Naive thymus-derived CD4-positive, alpha-beta T cell (primary cell): ENCODE results near the gene CMIP. TPM values are rescaled to one million over a fixed set of nuclear protein-coding genes. Genes with fewer than 3 reads are reported as not detected.

Experiments used
- ATAC-seq: fragments of 150-1000 bp; cut with Tn5 transposase; 2 replicates; pipeline ENCODE4 v1.10.0; 2021; ENCODE audit warnings: mild to moderate bottlenecking, moderate library complexity
- CTCF ChIA-PET: fragments of 350-600 bp; sonication (Branson Sonifier 250); formaldehyde crosslinking; loops from one replicate; lab custom pipeline; 2021; ENCODE audit warnings: antibody characterized with exemption; lab: Charles Lee
- POLR2A ChIA-PET: fragments of 350-600 bp; sonication (Branson Sonifier 250); formaldehyde crosslinking; loops from one replicate; lab custom pipeline; 2021; ENCODE audit warnings: antibody characterized with exemption, inconsistent platforms; lab: Charles Lee
- DNase-seq, 9 donors: peaks; one replicate each; pipeline versions ENCODE4 v3.0.0 to v3.0.0-alpha.2; 2020 to 2022; ENCODE audit warnings: mixed read lengths in 1 of 9
- H3K27ac ChIP-seq: one replicate; pipeline ENCODE4 v1.7.0; 2013; ENCODE audit warnings: mild to moderate bottlenecking, low read depth, low read length, moderate library complexity
- H3K27me3 ChIP-seq, 2 donors: one replicate each; pipeline ENCODE4 v1.7.0; 2013; ENCODE audit warnings: low read length in 2 of 2, mild to moderate bottlenecking in 2 of 2, moderate library complexity in 2 of 2; ENCODE audit not compliant: control insufficient read depth in 2 of 2, insufficient read depth in 2 of 2
- H3K36me3 ChIP-seq, 3 experiments: 1 replicate in 2 of 3; 2 replicates in 1 of 3; pipeline ENCODE4 v1.7.0; 2013; ENCODE audit warnings: low read length in 3 of 3, mild to moderate bottlenecking in 3 of 3, moderate library complexity in 1 of 3; ENCODE audit not compliant: insufficient read depth in 3 of 3, control insufficient read depth in 2 of 3
- H3K4me1 ChIP-seq, 2 donors: one replicate each; pipeline ENCODE4 v1.7.0; 2013; ENCODE audit warnings: low read length in 2 of 2, mild to moderate bottlenecking in 2 of 2, moderate library complexity in 1 of 2; ENCODE audit not compliant: control insufficient read depth in 2 of 2, insufficient read depth in 2 of 2
- H3K4me3 ChIP-seq: 2 replicates; pipeline ENCODE4 v1.7.0; 2013; ENCODE audit warnings: mild to moderate bottlenecking, low read length
- H3K9me3 ChIP-seq, 3 experiments: 1 replicate in 2 of 3; 2 replicates in 1 of 3; pipeline ENCODE4 v1.7.0; 2013; ENCODE audit warnings: low read length in 3 of 3; ENCODE audit not compliant: control insufficient read depth in 2 of 3
- H3K27ac Mint-ChIP-seq, 9 donors: one replicate each; pipeline ENCODE4 v1.8.0; 2020 to 2022; ENCODE audit warnings: mixed read lengths in 9 of 9, mild to moderate bottlenecking in 8 of 9, moderate library complexity in 5 of 9, inconsistent platforms in 2 of 9
- H3K27me3 Mint-ChIP-seq, 5 donors: one replicate each; pipeline ENCODE4 v1.8.0; 2021 to 2022; ENCODE audit warnings: mixed read lengths in 5 of 5, mild to moderate bottlenecking in 1 of 5
- H3K36me3 Mint-ChIP-seq, 5 donors: one replicate each; pipeline ENCODE4 v1.8.0; 2020 to 2022; ENCODE audit warnings: mixed read lengths in 5 of 5, mild to moderate bottlenecking in 3 of 5, inconsistent platforms in 1 of 5
- H3K4me1 Mint-ChIP-seq, 7 donors: one replicate each; pipeline ENCODE4 v1.8.0; 2020 to 2022; ENCODE audit warnings: mixed read lengths in 7 of 7, mild to moderate bottlenecking in 3 of 7, inconsistent platforms in 1 of 7
- H3K4me3 Mint-ChIP-seq, 10 donors: one replicate each; pipeline ENCODE4 v1.8.0; 2020 to 2022; ENCODE audit warnings: mild to moderate bottlenecking in 10 of 10, mixed read lengths in 10 of 10, moderate library complexity in 6 of 10, inconsistent platforms in 2 of 10
- H3K9me3 Mint-ChIP-seq, 11 donors: one replicate each; pipeline ENCODE4 v1.8.0; 2020 to 2022; ENCODE audit warnings: mixed read lengths in 11 of 11, mild to moderate bottlenecking in 4 of 11, inconsistent platforms in 1 of 11, moderate library complexity in 1 of 11
- intact Hi-C, 2 donors: fragments of 100-400 bp; cut with micrococcal nuclease; formaldehyde crosslinking; loops; one replicate each; pipeline ENCODE4 v1.15.1; 2023
- polyA plus RNA-seq, 2 donors: library from polyadenylated mRNA; unstranded; fragments of 300-500 nt; fragmentation: Illumina TruSeq; gene quantifications; one replicate each; pipeline ENCODE4 v1.2.3, GENCODE V29; 2021
- total RNA-seq, 6 experiments: library from RNA in 5 of 6; stranded (reverse) in 5 of 6; gene quantifications; 1 replicate in 5 of 6; 2 replicates in 1 of 6; pipeline ENCODE4 v1.2.3 and lab custom pipeline; 2021 to 2026

The CMIP gene
- total and polyA plus RNA-seq, 7 experiments from 2014 or later, result 0.66 to 75.4 (median 34.3) TPM

DNA sequence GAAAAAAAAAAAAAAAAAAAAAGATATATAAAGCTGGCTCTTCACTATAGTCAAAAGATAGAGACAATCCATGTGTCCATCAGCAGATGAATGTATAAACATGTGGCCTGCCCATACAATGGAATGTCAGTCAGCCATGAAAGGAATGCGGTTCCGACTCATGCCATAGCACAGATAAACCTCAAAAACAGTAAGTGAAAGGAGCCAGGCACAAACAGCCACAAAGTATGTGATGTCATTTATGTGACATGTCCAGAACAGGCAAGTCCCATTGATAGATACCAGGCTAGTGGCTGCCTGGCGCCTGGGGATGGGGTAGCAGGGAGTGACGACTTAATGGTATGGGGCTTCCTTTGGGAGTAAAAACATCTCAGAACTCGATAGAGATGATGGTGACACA, 155.7 kb downstream of the CMIP start:
- ChIA-PET CTCF (no interaction called here), POLR2A (no interaction called here)
- Histone ChIP-seq H3K4me1 (no peaks in the 10 kb centered on the region), H3K9me3 (no peaks in the 10 kb centered on the region), H3K4me3 (no peak overlapping the region), H3K36me3 (no peaks in the 10 kb centered on the region), H3K27me3 (no peaks in the 10 kb centered on the region), H3K27ac (no peak overlapping the region)
- Mint-ChIP-seq H3K27me3 (no peaks in the 10 kb centered on the region), H3K4me3 (no peak overlapping the region), H3K9me3 (no peaks in the 10 kb centered on the region), H3K36me3 (peaks cover 0 to 9% (median 0%) of the 10 kb centered on the region in 5 donors), H3K27ac (peak overlapping the region in 1 of 9 donors; percentile 54), H3K4me1 (peaks cover 8 to 21% (median 17%) of the 10 kb centered on the region in 7 donors)
- DNase-seq (no peak), ATAC-seq (no peak)
- intact Hi-C loops, result no loop called here

DNA sequence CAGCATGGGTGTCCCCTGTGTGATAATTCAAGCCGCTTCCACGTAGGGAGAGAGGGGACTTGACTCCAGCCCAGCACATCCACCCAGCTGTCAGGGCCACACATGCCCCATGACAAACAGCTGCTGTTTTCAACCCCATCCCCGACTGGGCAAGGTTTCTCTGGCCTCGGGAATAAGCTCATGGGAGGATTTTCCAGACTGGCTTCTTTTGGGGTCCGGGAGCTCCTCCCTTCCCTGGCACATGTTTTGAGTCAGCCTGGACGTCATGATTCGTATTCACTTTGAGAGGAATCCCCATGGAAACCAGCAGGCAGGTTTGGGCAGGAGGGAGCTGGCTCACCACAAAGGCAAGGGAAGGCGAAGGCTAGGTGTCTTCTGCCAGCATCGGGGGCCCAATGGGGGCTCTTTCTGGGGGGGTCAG, 156.4 kb downstream of the CMIP start:
- Mint-ChIP-seq H3K27ac (no peak overlapping the region), H3K9me3 (no peaks in the 10 kb centered on the region), H3K4me3 (no peak overlapping the region), H3K4me1 (peaks cover 7 to 21% (median 16%) of the 10 kb centered on the region in 7 donors), H3K36me3 (peaks cover 0 to 9% (median 0%) of the 10 kb centered on the region in 5 donors), H3K27me3 (no peaks in the 10 kb centered on the region)
- ChIA-PET POLR2A (no interaction called here), CTCF (no interaction called here)
- H3K4me1 ChIP-seq, result no peaks in the 10 kb centered on the region
- no peak overlapping the region for H3K27ac ChIP-seq
- no peaks in the 10 kb centered on the region for H3K9me3 ChIP-seq
- ATAC-seq (no peak), DNase-seq (no peak)
- no peaks in the 10 kb centered on the region for H3K27me3 ChIP-seq
- intact Hi-C loops, result no loop called here
- H3K4me3 ChIP-seq, result no peak overlapping the region
- no peaks in the 10 kb centered on the region for H3K36me3 ChIP-seq

DNA sequence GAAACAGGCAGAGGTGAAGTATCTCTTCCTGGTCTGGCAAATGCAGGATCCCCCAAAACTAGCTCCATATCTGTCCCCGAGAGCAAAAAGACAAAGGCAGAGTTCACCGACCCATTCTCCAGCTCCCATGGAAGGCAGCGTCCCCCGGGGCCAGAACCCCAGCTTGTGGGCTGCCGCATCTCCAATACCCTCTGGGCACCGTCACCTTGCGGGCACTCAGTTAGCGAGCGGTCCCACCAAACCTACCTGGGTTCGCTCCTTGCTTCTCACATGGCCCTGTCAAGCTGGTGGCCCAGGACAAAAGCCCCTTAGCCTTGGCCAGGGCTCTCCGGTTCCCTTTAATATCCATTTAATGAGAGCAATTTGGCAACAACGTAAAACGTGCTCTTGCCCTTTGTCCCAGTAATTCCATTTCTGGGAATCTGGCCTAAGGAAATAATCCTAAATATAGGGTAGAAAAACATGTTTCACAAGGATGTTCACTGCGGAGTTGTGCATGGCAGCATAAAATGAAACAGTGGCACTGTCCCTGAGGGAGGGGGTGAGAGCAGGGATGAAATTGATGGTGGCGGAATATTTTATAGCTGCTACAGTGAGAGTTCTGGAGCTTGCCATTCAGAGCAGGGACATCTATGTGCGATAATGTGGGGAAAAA, 157.1 kb downstream of the CMIP start:
- Histone ChIP-seq H3K36me3 (no peaks in the 10 kb centered on the region), H3K9me3 (no peaks in the 10 kb centered on the region), H3K27me3 (no peaks in the 10 kb centered on the region), H3K27ac (no peak overlapping the region), H3K4me1 (no peaks in the 10 kb centered on the region), H3K4me3 (no peak overlapping the region)
- CTCF ChIA-PET, result no interaction called here
- no peak overlapping the region for H3K27ac Mint-ChIP-seq
- H3K36me3 Mint-ChIP-seq, result peaks cover 0 to 12% (median 3%) of the 10 kb centered on the region in 5 donors
- no peaks in the 10 kb centered on the region for H3K27me3 Mint-ChIP-seq
- intact Hi-C loops, result no loop called here
- peaks cover 4 to 22% (median 16%) of the 10 kb centered on the region in 7 donors for H3K4me1 Mint-ChIP-seq
- no peaks in the 10 kb centered on the region for H3K9me3 Mint-ChIP-seq
- DNase-seq, result no peak
- ATAC-seq, result no peak
- POLR2A ChIA-PET, result no interaction called here
- H3K4me3 Mint-ChIP-seq, result no peak overlapping the region

DNA sequence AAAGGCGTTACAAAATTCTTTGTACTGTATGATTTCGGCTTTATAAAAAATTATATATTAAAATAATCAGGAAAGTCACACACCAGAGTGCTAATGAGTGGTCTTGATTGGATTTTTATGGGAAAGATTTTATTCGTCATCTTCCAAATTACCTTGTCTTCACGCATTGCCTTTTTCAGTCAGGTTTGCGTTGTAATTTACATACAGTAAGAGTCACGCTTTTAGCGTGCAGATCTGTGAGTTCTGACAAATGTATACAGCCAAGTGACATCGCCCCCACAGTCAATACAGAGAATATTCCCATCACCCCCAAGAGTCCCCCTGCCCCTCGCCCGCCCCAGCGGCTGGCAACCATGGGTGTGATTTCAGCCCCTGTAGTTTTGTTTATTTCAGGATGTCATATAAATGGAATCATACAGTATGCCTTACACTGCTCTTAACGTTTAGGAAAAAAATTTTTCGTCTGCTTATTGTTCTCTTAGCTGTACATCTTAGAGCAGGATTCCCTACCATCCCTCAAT, 157.7 kb downstream of the CMIP start:
- Mint-ChIP-seq H3K27me3 (no peaks in the 10 kb centered on the region), H3K4me1 (peaks cover under 1 to 24% (median 12%) of the 10 kb centered on the region in 7 donors), H3K36me3 (peaks cover 0 to 16% (median 3%) of the 10 kb centered on the region in 5 donors), H3K4me3 (peak overlapping the region in 1 of 10 donors; percentile 20), H3K9me3 (no peaks in the 10 kb centered on the region), H3K27ac (no peak overlapping the region)
- intact Hi-C loops, result no loop called here
- H3K9me3 ChIP-seq, result no peaks in the 10 kb centered on the region
- H3K4me3 ChIP-seq, result no peak overlapping the region
- no peak overlapping the region for H3K27ac ChIP-seq
- ATAC-seq (no peak), DNase-seq (no peak)
- peaks cover 0 to 4% (median 0%) of the 10 kb centered on the region in 3 experiments for H3K36me3 ChIP-seq
- no peaks in the 10 kb centered on the region for H3K4me1 ChIP-seq
- POLR2A ChIA-PET, result no interaction called here
- H3K27me3 ChIP-seq, result no peaks in the 10 kb centered on the region
- CTCF ChIA-PET, result no interaction called here

DNA sequence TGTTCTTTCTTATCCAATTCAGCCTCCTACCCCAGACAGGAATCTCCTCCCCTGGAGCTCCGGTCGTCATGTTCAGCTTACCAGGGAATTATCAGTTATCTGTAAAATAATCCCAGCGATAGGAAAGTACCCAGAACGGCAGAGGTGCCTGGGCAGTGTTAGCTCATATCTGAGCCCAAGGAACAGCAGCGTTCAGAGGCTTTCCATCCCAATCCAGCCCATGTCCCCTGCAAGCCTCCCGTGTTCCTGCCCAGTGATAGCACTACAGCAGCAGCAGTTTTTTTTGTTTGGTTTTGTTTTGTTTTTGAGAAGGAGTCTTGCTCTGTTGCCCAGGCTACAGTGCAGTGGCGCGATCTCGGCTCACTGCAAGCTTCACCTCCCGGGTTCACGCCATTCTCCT, 158.2 kb downstream of the CMIP start:
- no peaks in the 10 kb centered on the region for H3K9me3 Mint-ChIP-seq
- H3K27me3 Mint-ChIP-seq, result no peaks in the 10 kb centered on the region

DNA sequence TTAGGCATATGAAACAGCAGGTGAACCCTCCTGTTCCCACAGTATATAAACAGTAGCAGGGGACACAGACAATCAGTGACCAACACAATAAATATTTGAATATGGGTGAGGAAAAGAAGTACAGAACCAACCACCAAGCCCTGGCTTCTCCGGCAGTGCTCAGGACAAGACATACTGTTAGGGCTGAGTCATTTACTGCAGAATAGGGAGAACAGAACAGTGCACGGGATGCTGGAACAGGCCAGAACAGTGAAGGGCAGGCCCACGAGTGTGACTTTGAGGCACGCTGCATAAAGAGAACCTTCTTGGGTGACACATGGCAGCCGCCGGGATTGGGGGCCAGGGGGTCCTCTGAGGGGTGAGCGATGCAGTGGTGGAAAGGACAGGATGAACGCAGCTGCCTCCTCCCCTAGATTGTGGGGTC, 160.4 kb downstream of the CMIP start:
- no peak overlapping the region for H3K4me3 ChIP-seq
- Mint-ChIP-seq H3K9me3 (no peaks in the 10 kb centered on the region), H3K36me3 (peaks cover 0 to 31% (median 3%) of the 10 kb centered on the region in 5 donors), H3K4me1 (peaks cover 0 to 19% (median 6%) of the 10 kb centered on the region in 7 donors), H3K27me3 (no peaks in the 10 kb centered on the region), H3K27ac (peak overlapping the region in 2 of 9 donors; percentile 19 to 75), H3K4me3 (no peak overlapping the region)
- H3K27me3 ChIP-seq, result no peaks in the 10 kb centered on the region
- H3K9me3 ChIP-seq, result no peaks in the 10 kb centered on the region
- intact Hi-C loops, result no loop called here
- CTCF ChIA-PET, result no interaction called here
- H3K27ac ChIP-seq, result no peak overlapping the region
- peak; percentile 14 for ATAC-seq
- no peak for DNase-seq
- peaks cover 0 to 29% (median 3%) of the 10 kb centered on the region in 3 experiments for H3K36me3 ChIP-seq
- POLR2A ChIA-PET, result no interaction called here
- no peaks in the 10 kb centered on the region for H3K4me1 ChIP-seq

More for the DNA sequence above, 158.2 kb downstream of the CMIP start:
- DNase-seq, result no peak
- Histone ChIP-seq H3K9me3 (no peaks in the 10 kb centered on the region), H3K27ac (no peak overlapping the region), H3K4me1 (no peaks in the 10 kb centered on the region), H3K4me3 (no peak overlapping the region), H3K27me3 (no peaks in the 10 kb centered on the region), H3K36me3 (peaks cover 0 to 8% (median 0%) of the 10 kb centered on the region in 3 experiments)
- H3K4me3 Mint-ChIP-seq, result peak overlapping the region in 1 of 10 donors; percentile 20
- peaks cover 0 to 19% (median 3%) of the 10 kb centered on the region in 5 donors for H3K36me3 Mint-ChIP-seq
- H3K27ac Mint-ChIP-seq, result peak overlapping the region in 2 of 9 donors; percentile 55 to 60
- no peak for ATAC-seq
- ChIA-PET POLR2A (no interaction called here), CTCF (no interaction called here)
- H3K4me1 Mint-ChIP-seq, result peaks cover 0 to 24% (median 11%) of the 10 kb centered on the region in 7 donors
- intact Hi-C loops, result no loop called here
